Measurements from ENCODE around the gene LHFPL3. TPM values are rescaled to one million over a fixed set of nuclear protein-coding genes. Genes with fewer than 3 reads are reported as not detected.

LHFPL3 gene
- total RNA-seq, 1 donor from 2014 or later: 0.30 TPM

DNA sequence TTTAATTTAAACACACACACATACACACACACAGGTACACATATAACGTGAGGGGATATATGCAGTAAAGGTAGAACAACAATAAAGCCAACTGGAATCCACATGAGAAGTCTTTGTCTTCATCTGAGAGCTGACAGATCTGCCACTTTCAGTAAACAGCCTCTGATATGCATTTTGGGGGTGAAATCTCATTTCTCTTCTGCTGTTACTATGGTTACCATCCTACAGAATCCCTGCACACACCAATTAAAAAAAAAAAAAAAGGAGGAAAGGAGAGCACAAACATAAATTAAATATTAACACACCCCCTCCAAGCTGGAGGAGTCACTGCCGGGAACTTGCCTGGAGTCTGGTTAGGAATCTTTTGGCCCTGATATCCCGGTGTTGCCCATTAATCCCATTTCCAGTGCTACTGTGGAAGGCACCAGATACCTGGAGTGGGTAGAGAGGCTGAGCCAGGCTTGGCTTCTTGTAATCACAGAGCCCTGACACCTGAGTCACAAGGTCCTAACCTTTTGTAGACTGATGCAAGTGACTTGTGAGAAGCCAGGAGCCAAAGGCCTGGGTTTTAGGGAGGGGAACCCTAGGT, 169.1 kb downstream of the LHFPL3 start:
- Mint-ChIP-seq H3K4me1 (peaks cover 2% of the 10 kb centered on the region), H3K36me3 (no peaks in the 10 kb centered on the region), H3K4me3 (no peak overlapping the region), H3K9me3 (no peaks in the 10 kb centered on the region), H3K27me3 (ENCODE audit: insufficient read depth, low read depth) (peaks cover 4% of the 10 kb centered on the region), H3K27ac (no peak overlapping the region)
- Histone ChIP-seq H3K4me1 (no peaks in the 10 kb centered on the region), H3K4me3 (no peak overlapping the region), H3K9ac (no peak overlapping the region), H3K27me3 (no peaks in the 10 kb centered on the region), H3K27ac (no peak overlapping the region), H3F3A (ENCODE audit: low read depth) (no peaks in the 10 kb centered on the region), H3K79me2 (ENCODE audit: low read depth) (no peaks in the 10 kb centered on the region), H3K4me2 (no peak overlapping the region), H4K20me1 (ENCODE audit: low read depth) (no peaks in the 10 kb centered on the region), H3K9me3 (ENCODE audit: low read depth) (peaks cover under 1% of the 10 kb centered on the region), H3K36me3 (no peaks in the 10 kb centered on the region), H2AFZ (replicated peaks) (no peak overlapping the region)
- DNase-seq (ENCODE audit: low spot score): no peak
- no peak for TF ChIP-seq EZH2 (IDR thresholded peaks at IDR 0.05)
- TF ChIP-seq CTCF (IDR thresholded peaks at IDR 0.05): no peak
- TF ChIP-seq EZH2phosphoT487 (IDR thresholded peaks at IDR 0.05): no peak

- Mint-ChIP-seq H3K9me3 (no peaks in the 10 kb centered on the region), H3K36me3 (no peaks in the 10 kb centered on the region), H3K4me3 (no peak overlapping the region), H3K4me1 (peaks cover 2% of the 10 kb centered on the region), H3K27me3 (ENCODE audit: insufficient read depth, low read depth) (peaks cover 2% of the 10 kb centered on the region), H3K27ac (no peak overlapping the region)
- H3K4me3 ChIP-seq: no peak overlapping the region
- no peak overlapping the region for H3K9ac ChIP-seq
- DNase-seq (ENCODE audit: low spot score): no peak
- H3F3A ChIP-seq (ENCODE audit: low read depth): no peaks in the 10 kb centered on the region
- no peaks in the 10 kb centered on the region for H3K36me3 ChIP-seq
- H3K27ac ChIP-seq: no peak overlapping the region
- H3K9me3 ChIP-seq (ENCODE audit: low read depth): peaks cover 4% of the 10 kb centered on the region
- no peak overlapping the region for H3K4me2 ChIP-seq
- no peaks in the 10 kb centered on the region for H3K4me1 ChIP-seq
- no peaks in the 10 kb centered on the region for H3K27me3 ChIP-seq
- H2AFZ ChIP-seq (replicated peaks): no peak overlapping the region
- TF ChIP-seq CTCF (IDR thresholded peaks at IDR 0.05): no peak
- no peak for TF ChIP-seq EZH2phosphoT487 (IDR thresholded peaks at IDR 0.05)
- no peak for TF ChIP-seq EZH2 (IDR thresholded peaks at IDR 0.05)
- no peaks in the 10 kb centered on the region for H3K79me2 ChIP-seq (ENCODE audit: low read depth)
- no peaks in the 10 kb centered on the region for H4K20me1 ChIP-seq (ENCODE audit: low read depth)
Observed at GRCh38 chr7:104499975-104500374, 171.6 kb downstream of the LHFPL3 start.

DNA sequence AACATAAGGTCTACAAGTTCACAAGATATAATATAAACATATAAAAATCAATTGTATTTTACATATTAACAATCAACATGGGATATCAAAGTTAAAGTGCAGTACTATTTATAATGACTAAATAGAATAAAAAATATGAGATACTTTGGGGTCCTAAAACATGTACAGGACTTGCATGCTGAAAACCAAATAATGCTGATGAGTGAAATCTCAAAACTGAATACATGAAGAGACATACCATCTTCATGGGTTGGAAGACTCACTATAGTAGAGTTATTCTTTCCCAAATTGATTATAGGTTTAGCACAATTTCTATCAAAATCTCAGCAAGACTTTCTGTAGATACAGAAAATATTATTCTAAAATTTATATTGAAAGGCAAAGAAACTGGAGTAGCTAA, 181.5 kb downstream of the LHFPL3 start:
- Histone ChIP-seq H3K4me2 (no peak overlapping the region), H3K79me2 (ENCODE audit: low read depth) (no peaks in the 10 kb centered on the region)

More for the DNA sequence above, 181.5 kb downstream of the LHFPL3 start:
- no peaks in the 10 kb centered on the region for H3K36me3 Mint-ChIP-seq
- no peak overlapping the region for H2AFZ ChIP-seq (replicated peaks)
- no peaks in the 10 kb centered on the region for H3F3A ChIP-seq (ENCODE audit: low read depth)
- H3K27me3 Mint-ChIP-seq (ENCODE audit: insufficient read depth, low read depth): no peaks in the 10 kb centered on the region
- no peaks in the 10 kb centered on the region for H3K9me3 Mint-ChIP-seq
- no peak overlapping the region for H3K27ac Mint-ChIP-seq
- no peak for DNase-seq (ENCODE audit: low spot score)
- no peaks in the 10 kb centered on the region for H3K27me3 ChIP-seq
- H3K4me3 ChIP-seq: no peak overlapping the region
- no peaks in the 10 kb centered on the region for H3K4me1 Mint-ChIP-seq
- no peaks in the 10 kb centered on the region for H3K4me1 ChIP-seq
- no peak overlapping the region for H3K9ac ChIP-seq
- no peaks in the 10 kb centered on the region for H3K36me3 ChIP-seq
- no peaks in the 10 kb centered on the region for H4K20me1 ChIP-seq (ENCODE audit: low read depth)
- H3K9me3 ChIP-seq (ENCODE audit: low read depth): peaks cover 21% of the 10 kb centered on the region
- H3K4me3 Mint-ChIP-seq: no peak overlapping the region
- TF ChIP-seq EZH2phosphoT487 (IDR thresholded peaks at IDR 0.05) (no peak), EZH2 (IDR thresholded peaks at IDR 0.05) (no peak), CTCF (IDR thresholded peaks at IDR 0.05) (no peak)
- H3K27ac ChIP-seq: no peak overlapping the region
